HepG2 (cell line): Measurements from ENCODE around the gene RIN3. TPM values are rescaled to one million over a fixed set of nuclear protein-coding genes. Genes with fewer than 3 reads are reported as not detected.
"Not testable (repeated sequence)": the region's sequence is repeated elsewhere in the genome, so short reads cannot be mapped to it uniquely, and the experiment has no call there.

Experiments used
- ATAC-seq: fragments of 200-7000 bp; cut with Tn5 transposase; 3 replicates; pipeline ENCODE4 v1.9.1; 2020; ENCODE audit warnings: mild to moderate bottlenecking, moderate library complexity
- BruUV-seq: library from RNA; stranded (reverse); fragments of 400-500 nt; replicated peaks from 2 replicates; lab custom pipeline; 2021; lab: Mats Ljungman, UMichigan
- CTCF ChIA-PET: fragments of 300-600 bp; formaldehyde crosslinking; extraction: SDS; loops from one replicate; lab custom pipeline; 2021; ENCODE audit warnings: low total read pairs, inconsistent platforms, low intra/inter-chr PET ratio; lab: Yijun Ruan, JAX
- POLR2A ChIA-PET: fragments of 350-600 bp; sonication (Branson Sonifier 250); formaldehyde crosslinking; loops from one replicate; lab custom pipeline; 2020; ENCODE audit warnings: antibody characterized with exemption, inconsistent platforms; lab: Yijun Ruan, JAX
- DNase-seq: peaks from one replicate; pipeline ENCODE4 v3.0.0-alpha.2; 2015; ENCODE audit warnings: low spot score
- FAIRE-seq: peaks from 3 replicates; lab custom pipeline; 2011; peaks lifted over from hg19 to GRCh38; lab: Jason Lieb, UNC
- H2AFZ ChIP-seq: one replicate; pipeline ENCODE4 v1.6.1; 2011; ENCODE audit warnings: low read length, inconsistent platforms
- H3K27ac ChIP-seq: fragments of 300-600 bp; 3 replicates; pipeline ENCODE4 v1.8.0; 2011; ENCODE audit warnings: mixed run types, mild to moderate bottlenecking, mixed read lengths, low read length, inconsistent platforms; ENCODE audit not compliant: insufficient read depth; ENCODE audit errors: extremely low read length
- H3K27me3 ChIP-seq, 2 experiments: fragments of 200-600 bp in 1 of 2; 2 replicates in 1 of 2; 3 replicates in 1 of 2; pipeline versions ENCODE4 v1.6.0 to v1.8.0; 2011; ENCODE audit warnings: low read length in 2 of 2, mild to moderate bottlenecking in 2 of 2, moderate library complexity in 2 of 2, inconsistent platforms in 1 of 2; ENCODE audit not compliant: insufficient read depth in 2 of 2, control insufficient read depth in 1 of 2
- H3K36me3 ChIP-seq, 2 experiments: fragments of 200-600 bp in 1 of 2; replicated peaks in 1 of 2; 2 replicates in 1 of 2; 3 replicates in 1 of 2; pipeline versions ENCODE4 v1.5.1 to v1.8.0; 2011; ENCODE audit warnings: low read length in 2 of 2, inconsistent platforms in 1 of 2; ENCODE audit not compliant: insufficient read depth in 2 of 2, control insufficient read depth in 1 of 2
- H3K4me1 ChIP-seq: 2 replicates; pipeline ENCODE4 v1.5.1; 2012; ENCODE audit warnings: low read length, inconsistent platforms; ENCODE audit not compliant: insufficient read depth
- H3K4me2 ChIP-seq: 2 replicates; pipeline ENCODE4 v1.6.0; 2011; ENCODE audit warnings: low read depth, low read length, inconsistent platforms
- H3K4me3 ChIP-seq, 3 experiments: fragments of 200-600 bp in 1 of 3; sonication (generic), shearing (Covaris generic) in 1 of 3; replicated peaks in 1 of 3; 2 replicates each; pipeline ENCODE4 v1.5.1; 2011 to 2016; ENCODE audit warnings: low read length in 3 of 3, inconsistent platforms in 2 of 3, low read depth in 2 of 3, mild to moderate bottlenecking in 2 of 3, control low read depth in 1 of 3, mixed read lengths in 1 of 3; ENCODE audit not compliant: insufficient read depth in 1 of 3
- H3K79me2 ChIP-seq: one replicate; pipeline ENCODE4 v1.6.1; 2011; ENCODE audit warnings: low read length, inconsistent platforms; ENCODE audit not compliant: insufficient read depth
- H3K9ac ChIP-seq: 2 replicates; pipeline ENCODE4 v1.6.0; 2011; ENCODE audit warnings: mild to moderate bottlenecking, low read depth, low read length, inconsistent platforms; ENCODE audit not compliant: insufficient read depth
- H3K9me3 ChIP-seq: 2 replicates; pipeline ENCODE4 v1.5.1; 2012; ENCODE audit warnings: mild to moderate bottlenecking, low read length
- H4K20me1 ChIP-seq: 2 replicates; pipeline ENCODE4 v1.6.0; 2011; ENCODE audit warnings: inconsistent platforms, mild to moderate bottlenecking, low read length, moderate library complexity; ENCODE audit not compliant: insufficient read depth
- ATF7-NPFF ChIP-seq: sonication (generic); formaldehyde crosslinking; IDR thresholded peaks from 2 replicates; pipeline ENCODE4 v1.8.1; 2023; ENCODE audit warnings: mild to moderate bottlenecking, low read depth, missing genetic modification reagents, moderate library complexity
- NR2F6 ChIP-seq, 2 experiments: IDR thresholded peaks; 2 replicates each; pipeline ENCODE4 v1.6.1; 2016; ENCODE audit warnings: antibody characterized with exemption in 1 of 2, mild to moderate bottlenecking in 1 of 2
- SOX5 ChIP-seq: IDR thresholded peaks from 2 replicates; pipeline ENCODE4 v1.6.1; 2016; ENCODE audit warnings: borderline replicate concordance
- SP2 ChIP-seq: sonication (generic); formaldehyde crosslinking; IDR thresholded peaks from 2 replicates; pipeline ENCODE4 v1.5.1; 2020; ENCODE audit warnings: mild to moderate bottlenecking, missing genetic modification reagents
- ZKSCAN1 ChIP-seq: fragments of 150-350 bp; IDR thresholded peaks from 2 replicates; pipeline ENCODE4 v1.6.1; 2014; ENCODE audit warnings: low read length
- ZMYM2 ChIP-seq: sonication (generic); formaldehyde crosslinking; IDR thresholded peaks from 2 replicates; pipeline ENCODE4 v1.8.0; 2022; ENCODE audit warnings: mild to moderate bottlenecking, missing genetic modification reagents
- ZNF275 ChIP-seq: sonication (generic); formaldehyde crosslinking; IDR thresholded peaks from 2 replicates; pipeline ENCODE4 v1.8.0; 2022; ENCODE audit warnings: missing genetic modification reagents, mild to moderate bottlenecking, inconsistent platforms, borderline replicate concordance
- WGBS: methylation state at CpG from one replicate; pipeline ENCODE4 v1.1.6; 2017; ENCODE audit warnings: low lambda C conversion rate; 5-methylcytosine and 5-hydroxymethylcytosine counted together
- in situ Hi-C: cut with HindIII; loops from 2 replicates; pipeline ENCODE4 v1.10.0; 2017; ENCODE audit warnings: low pct_unique_long_range_greater_than_20kb; ENCODE audit not compliant: extremely low pct_ligation_motif_present
- intact Hi-C: fragments of 100-400 bp; cut with micrococcal nuclease; formaldehyde crosslinking; loops from one replicate; pipeline ENCODE4 v1.10.0; 2022; ENCODE audit not compliant: unreplicated experiment
- polyA plus RNA-seq, 8 experiments: library from polyadenylated mRNA; depleted of rRNA in 3 of 8; stranded (reverse) in 7 of 8; unstranded in 1 of 8; fragments of >200 nt; fragmentation: Illumina TruSeq in 4 of 8; extraction: Trizol in 4 of 8; gene quantifications; 2 replicates each; pipeline versions ENCODE4 v1.2.1 to v1.2.3, GENCODE V29; 2011 to 2016; ENCODE audit warnings: low read depth in 4 of 8, missing spikeins in 1 of 8, mixed read lengths in 1 of 8; ENCODE audit not compliant: insufficient read depth in 1 of 8
- total RNA-seq, 5 experiments: library from RNA; depleted of rRNA; stranded (reverse); fragments of >200 nt; fragmentation: Illumina TruSeq; extraction: Trizol; gene quantifications; 2 replicates each; pipeline ENCODE4 v1.2.3, GENCODE V29; 2016; ENCODE audit warnings: low read depth in 1 of 5

Gene RIN3
- total and polyA plus RNA-seq, 2 of the 13 experiments (the other 11 are each of a cell fraction or from before 2014, with no cell fraction given), result 2.3 to 3.6 TPM

GRCh38 chr14:92638904-92639303, 125.3 kb downstream of the RIN3 start:
- H3K4me1 ChIP-seq, result no peaks in the 10 kb centered on the region
- no peak for TF ChIP-seq SOX5 (CRISPR knock-in tag)
- no peak for TF ChIP-seq ATF7-NPFF (CRISPR knock-in tag)
- no peak for TF ChIP-seq SP2
- no peak for TF ChIP-seq NR2F6 (IDR thresholded peaks at IDR 0.05)
- no peak for TF ChIP-seq NR2F6 (CRISPR knock-in tag; IDR thresholded peaks at IDR 0.05)
- no peak for TF ChIP-seq ZNF275 (CRISPR knock-in tag)
- TF ChIP-seq, all 625 proteins: peak for 0
- CTCF ChIA-PET, result no interaction called here
- DNase-seq (no peak), ATAC-seq (peak; percentile 71), FAIRE-seq (no peak)
- in situ Hi-C loops, result no loop called here
- H3K4me3 ChIP-seq, result no peak overlapping the region
- no peaks in the 10 kb centered on the region for H3K79me2 ChIP-seq
- no peak overlapping the region for H2AFZ ChIP-seq
- H3K9ac ChIP-seq, result no peak overlapping the region
- no peaks in the 10 kb centered on the region for H3K27me3 ChIP-seq
- POLR2A ChIA-PET, result no interaction called here
- H3K4me2 ChIP-seq, result no peak overlapping the region
- intact Hi-C loops, result no loop called here
- no peak overlapping the region for H3K27ac ChIP-seq
- no peaks in the 10 kb centered on the region for H4K20me1 ChIP-seq
- WGBS, result 75% methylated on average over 4 of the region's 7 CpGs
- BruUV-seq, result no TSS peak
- H3K9me3 ChIP-seq, result no peaks in the 10 kb centered on the region
- peaks cover 2 to 8% of the 10 kb centered on the region in 2 experiments; a peak in 1 of 5 replicates for H3K36me3 ChIP-seq

- FAIRE-seq, H3K4me2 ChIP-seq, CTCF ChIA-PET, H3K27me3 ChIP-seq, H3K9ac ChIP-seq, H2AFZ ChIP-seq, POLR2A ChIA-PET, H3K27ac ChIP-seq, H4K20me1 ChIP-seq, H3K79me2 ChIP-seq, BruUV-seq, H3K9me3 ChIP-seq, H3K4me3 ChIP-seq, H3K4me1 ChIP-seq, intact Hi-C loops, DNase-seq, in situ Hi-C loops: not testable (repeated sequence)
- peaks cover 2 to 10% of the 10 kb centered on the region in 2 experiments; a peak in 2 of 5 replicates for H3K36me3 ChIP-seq
- 89% methylated on average over 10 of the region's 23 CpGs for WGBS
- TF ChIP-seq ZMYM2 (peak; percentile 63; the same call in 1 of the 2 replicates), ZKSCAN1 (peak; percentile 97)
- ATAC-seq, result peak; percentile 36
Observed at GRCh38 chr14:92639472-92640117, 126.0 kb downstream of the RIN3 start.
